IMR-90 (cell line): ENCODE measurements around the gene BTF3L4. TPM values are rescaled to one million over a fixed set of nuclear protein-coding genes. Genes with fewer than 3 reads are reported as not detected.
"Not testable (repeated sequence)": the region's sequence is repeated elsewhere in the genome, so short reads cannot be mapped to it uniquely, and the experiment has no call there.

Experiments used
- ATAC-seq: fragments of 200-7000 bp; cut with Tn5 transposase; 2 replicates; pipeline ENCODE4 v1.9.1; 2020; ENCODE audit warnings: low read depth, mild to moderate bottlenecking, moderate library complexity
- BruUV-seq: library from RNA; stranded (reverse); fragments of 400-500 nt; replicated peaks from 2 replicates; lab custom pipeline; 2021; lab: Mats Ljungman, UMichigan
- CTCF ChIA-PET: fragments of 300-600 bp; formaldehyde crosslinking; extraction: SDS; loops from one replicate; lab custom pipeline; 2021; ENCODE audit warnings: antibody characterized with exemption; lab: Yijun Ruan, JAX
- POLR2A ChIA-PET: fragments of 300-600 bp; sonication (Branson Sonifier 250); formaldehyde crosslinking; loops from one replicate; lab custom pipeline; 2022; ENCODE audit warnings: antibody characterized with exemption; ENCODE audit not compliant: unreplicated experiment; lab: Charles Lee
- DNase-seq: peaks from one replicate; pipeline ENCODE4 v3.0.0; 2013
- H2AFZ ChIP-seq: replicated peaks from 2 replicates; pipeline ENCODE3; 2013; ENCODE audit warnings: low read length, mild to moderate bottlenecking; ENCODE audit not compliant: poor library complexity
- H2AK5ac ChIP-seq: 2 replicates; pipeline ENCODE4 v1.6.1; 2013; ENCODE audit warnings: low read depth, low read length, inconsistent platforms
- H2AK9ac ChIP-seq: replicated peaks from 2 replicates; pipeline ENCODE3; 2013; ENCODE audit warnings: mild to moderate bottlenecking, low read depth, low read length, moderate library complexity; ENCODE audit not compliant: poor library complexity
- H2BK120ac ChIP-seq: 2 replicates; pipeline ENCODE4 v1.6.1; 2013; ENCODE audit warnings: low read depth, low read length, inconsistent platforms
- H2BK15ac ChIP-seq: 3 replicates; pipeline ENCODE4 v1.6.1; 2013; ENCODE audit warnings: low read depth, low read length, inconsistent platforms
- H2BK20ac ChIP-seq: 2 replicates; pipeline ENCODE4 v1.6.1; 2013; ENCODE audit warnings: low read depth, mild to moderate bottlenecking, inconsistent platforms, low read length, moderate library complexity
- H2BK5ac ChIP-seq: 2 replicates; pipeline ENCODE4 v1.6.1; 2013; ENCODE audit warnings: mild to moderate bottlenecking, low read depth, low read length, inconsistent platforms; ENCODE audit not compliant: poor library complexity, severe bottlenecking
- H3K14ac ChIP-seq: replicated peaks from 2 replicates; pipeline ENCODE4 v1.6.1; 2013; ENCODE audit warnings: low read depth, low read length, inconsistent platforms
- H3K18ac ChIP-seq: 2 replicates; pipeline ENCODE4 v1.6.1; 2013; ENCODE audit warnings: low read depth, low read length, control low read depth
- H3K23ac ChIP-seq: 2 replicates; pipeline ENCODE4 v1.6.1; 2013; ENCODE audit warnings: low read depth, low read length, inconsistent platforms
- H3K27ac ChIP-seq: 2 replicates; pipeline ENCODE4 v1.5.1; 2013; ENCODE audit warnings: mild to moderate bottlenecking, control low read depth, low read length; ENCODE audit not compliant: insufficient read depth
- H3K27me3 ChIP-seq: 2 replicates; pipeline ENCODE4 v1.6.1; 2013; ENCODE audit warnings: low read length; ENCODE audit not compliant: control insufficient read depth, insufficient read depth
- H3K36me3 ChIP-seq: 2 replicates; pipeline ENCODE4 v1.6.1; 2013; ENCODE audit warnings: low read length, mixed read lengths; ENCODE audit not compliant: control insufficient read depth, insufficient read depth
- H3K4ac ChIP-seq: 2 replicates; pipeline ENCODE4 v1.6.1; 2013; ENCODE audit warnings: low read depth, low read length, inconsistent platforms
- H3K4me1 ChIP-seq: 2 replicates; pipeline ENCODE4 v1.6.1; 2013; ENCODE audit warnings: low read length, mixed read lengths; ENCODE audit not compliant: control insufficient read depth, insufficient read depth
- H3K4me2 ChIP-seq: 2 replicates; pipeline ENCODE4 v1.6.1; 2013; ENCODE audit warnings: low read depth, mild to moderate bottlenecking, control low read depth, low read length, moderate library complexity
- H3K4me3 ChIP-seq: 2 replicates; pipeline ENCODE4 v1.5.1; 2013; ENCODE audit warnings: low read depth, mild to moderate bottlenecking, control low read depth, low read length, moderate library complexity; ENCODE audit not compliant: insufficient read depth
- H3K56ac ChIP-seq: 2 replicates; pipeline ENCODE4 v1.6.1; 2013; ENCODE audit warnings: low read length, inconsistent platforms; ENCODE audit not compliant: insufficient read depth; ENCODE audit errors: extremely low read depth
- H3K79me1 ChIP-seq, 2 experiments: 2 replicates each; pipeline ENCODE4 v1.6.1; 2013; ENCODE audit warnings: low read length in 2 of 2, inconsistent platforms in 1 of 2, low read depth in 1 of 2
- H3K9ac ChIP-seq: 2 replicates; pipeline ENCODE4 v1.6.1; 2013; ENCODE audit warnings: low read depth, low read length, control low read depth
- H3K9me1 ChIP-seq: 2 replicates; pipeline ENCODE4 v1.6.1; 2013; ENCODE audit warnings: low read length, inconsistent platforms; ENCODE audit not compliant: insufficient read depth
- H3K9me3 ChIP-seq: 2 replicates; pipeline ENCODE4 v1.6.1; 2013; ENCODE audit warnings: low read length; ENCODE audit not compliant: control insufficient read depth, insufficient read depth
- H4K20me1 ChIP-seq: 2 replicates; pipeline ENCODE4 v1.6.1; 2013; ENCODE audit warnings: low read length, inconsistent platforms; ENCODE audit not compliant: insufficient read depth
- H4K5ac ChIP-seq: 2 replicates; pipeline ENCODE4 v1.6.1; 2013; ENCODE audit warnings: mild to moderate bottlenecking, low read depth, low read length, control low read depth
- H4K8ac ChIP-seq, 2 experiments: 2 replicates each; pipeline ENCODE4 v1.6.1; 2013; ENCODE audit warnings: low read depth in 2 of 2, low read length in 2 of 2, control low read depth in 1 of 2, inconsistent platforms in 1 of 2
- H4K91ac ChIP-seq: 2 replicates; pipeline ENCODE4 v1.6.1; 2013; ENCODE audit warnings: low read depth, low read length, inconsistent platforms; ENCODE audit not compliant: insufficient read depth
- MAFK ChIP-seq: IDR thresholded peaks from 2 replicates; pipeline ENCODE4 v1.6.1; 2012; ENCODE audit warnings: low read depth, low read length, improper control_type of control experiment
- WGBS, 2 experiments: methylation state at CpG; one replicate each; pipeline versions ENCODE4 v1.1.5 to v1.1.7; 2013; ENCODE audit warnings: missing lambda C conversion rate in 2 of 2; ENCODE audit not compliant: insufficient read length in 1 of 2; ENCODE audit errors: extremely low coverage in 2 of 2; 5-methylcytosine and 5-hydroxymethylcytosine counted together
- dilution Hi-C: fragments of 300-500 bp; cut with HindIII; formaldehyde crosslinking; loops from one replicate; pipeline ENCODE4 v1.14.3; 2018; ENCODE audit warnings: low sequenced_read_pairs; ENCODE audit not compliant: unreplicated experiment
- in situ Hi-C: fragments of 300-500 bp; cut with MboI; formaldehyde crosslinking; loops from 3 replicates; pipeline ENCODE4 v1.14.3; 2019; ENCODE audit warnings: low sequenced_read_pairs, inconsistent platforms, mixed read lengths
- intact Hi-C: fragments of 100-400 bp; cut with micrococcal nuclease; formaldehyde crosslinking; loops from 2 replicates; pipeline ENCODE4 v1.10.0; 2022
- polyA plus RNA-seq, 3 experiments: library from polyadenylated mRNA; depleted of rRNA; stranded (reverse); fragments of >200 nt; gene quantifications; 2 replicates each; pipeline ENCODE4 v1.2.3, GENCODE V29; 2012; ENCODE audit warnings: low replicate concordance in 1 of 3
- total RNA-seq: library from RNA; depleted of rRNA; stranded (reverse); fragments of >200 nt; gene quantifications from 2 replicates; pipeline ENCODE4 v1.2.3, GENCODE V29; 2012

The BTF3L4 gene
- total and polyA plus RNA-seq, 2 of the 4 experiments (the other 2 are of a cell fraction): 34.5 to 41.2 TPM

DNA sequence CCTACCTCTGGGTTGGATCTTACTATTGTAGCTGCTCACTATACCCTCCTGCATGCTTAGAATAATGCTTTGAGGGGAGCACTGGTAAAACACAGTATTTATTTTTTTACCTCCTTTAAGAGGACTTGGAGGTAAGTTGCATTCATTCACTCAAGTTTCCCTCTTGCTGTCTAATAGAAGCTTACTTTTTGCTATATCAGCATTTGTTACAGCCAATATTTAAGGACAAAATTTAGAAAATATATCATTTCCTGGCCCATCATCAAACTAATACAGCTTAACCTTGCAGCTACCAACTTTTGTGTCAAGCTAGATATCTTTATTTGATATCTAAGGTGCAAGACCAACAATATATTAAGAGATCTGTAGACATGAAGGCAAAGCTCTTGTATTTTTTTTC, 31.8 kb downstream of the BTF3L4 start:
- H2AK5ac ChIP-seq, H3K36me3 ChIP-seq, H3K18ac ChIP-seq, H2BK5ac ChIP-seq, POLR2A ChIA-PET, in situ Hi-C loops, H3K27ac ChIP-seq, H3K9me3 ChIP-seq, H3K4ac ChIP-seq, H2BK120ac ChIP-seq, H3K27me3 ChIP-seq, H3K9me1 ChIP-seq, H2AFZ ChIP-seq, H4K5ac ChIP-seq, H2BK15ac ChIP-seq, H4K20me1 ChIP-seq, H3K9ac ChIP-seq, dilution Hi-C loops, H3K14ac ChIP-seq, H3K4me2 ChIP-seq, H4K91ac ChIP-seq, H4K8ac ChIP-seq, H2AK9ac ChIP-seq, H3K56ac ChIP-seq, ATAC-seq, H3K4me1 ChIP-seq, H3K23ac ChIP-seq, H2BK20ac ChIP-seq, H3K4me3 ChIP-seq, intact Hi-C loops, DNase-seq: not testable (repeated sequence)
- H3K79me1 ChIP-seq: peaks cover 6 to 20% of the 10 kb centered on the region in 2 experiments; a peak in 3 of 4 replicates
- CTCF ChIA-PET: interaction anchor here (1.1 kb wide), 1 partner anchor 16 kb away, joined by 3 read pairs; no protein-coding TSS in a partner anchor
- BruUV-seq: TSS peak; percentile 63
- peak; percentile 84 for TF ChIP-seq MAFK

DNA sequence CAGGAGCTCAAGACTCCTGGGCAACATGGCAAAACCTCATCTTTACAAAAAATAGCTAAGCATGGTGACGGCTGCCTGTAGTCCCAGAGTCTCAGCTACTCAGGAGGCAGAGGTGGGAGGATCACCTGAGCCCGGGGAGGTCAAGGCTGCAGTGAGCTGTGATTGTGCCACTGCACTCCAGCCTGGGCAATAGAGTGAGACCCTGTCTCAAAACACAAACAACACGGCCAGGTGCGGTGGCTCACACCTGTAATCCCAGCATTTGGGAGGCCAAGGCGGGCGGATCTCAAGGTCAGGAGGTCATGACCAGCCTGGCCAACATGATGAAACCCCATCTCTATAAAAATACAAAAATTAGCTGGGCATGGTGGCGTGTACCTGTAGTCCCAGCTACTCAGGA, 38.2 kb downstream of the BTF3L4 start:
- H3K79me1 ChIP-seq, H2BK120ac ChIP-seq, POLR2A ChIA-PET, H3K4ac ChIP-seq, ATAC-seq, CTCF ChIA-PET, DNase-seq, H4K5ac ChIP-seq, H3K14ac ChIP-seq, H3K4me1 ChIP-seq, H3K23ac ChIP-seq, H3K27ac ChIP-seq, H2BK20ac ChIP-seq, H3K4me2 ChIP-seq, H2AK9ac ChIP-seq, H4K91ac ChIP-seq, H4K8ac ChIP-seq, H2BK15ac ChIP-seq, intact Hi-C loops, H3K36me3 ChIP-seq, BruUV-seq, H3K18ac ChIP-seq, H3K9me3 ChIP-seq, H3K4me3 ChIP-seq, H2BK5ac ChIP-seq, H2AFZ ChIP-seq, H3K56ac ChIP-seq, dilution Hi-C loops, H4K20me1 ChIP-seq, H3K9ac ChIP-seq, H3K27me3 ChIP-seq, H3K9me1 ChIP-seq, H2AK5ac ChIP-seq, in situ Hi-C loops: not testable (repeated sequence)
- 100% methylated on average over 2 of the region's 7 CpGs; no CpG with 5 or more reads in 1 of the 2 experiments for WGBS, 2 experiments
